ENCODE data around the gene TMPRSS11A.

TMPRSS11A gene

GRCh38 chr4:67922697-67923096, 40.6 kb downstream of the TMPRSS11A start:
- TF ChIP-seq, protein P1, sequence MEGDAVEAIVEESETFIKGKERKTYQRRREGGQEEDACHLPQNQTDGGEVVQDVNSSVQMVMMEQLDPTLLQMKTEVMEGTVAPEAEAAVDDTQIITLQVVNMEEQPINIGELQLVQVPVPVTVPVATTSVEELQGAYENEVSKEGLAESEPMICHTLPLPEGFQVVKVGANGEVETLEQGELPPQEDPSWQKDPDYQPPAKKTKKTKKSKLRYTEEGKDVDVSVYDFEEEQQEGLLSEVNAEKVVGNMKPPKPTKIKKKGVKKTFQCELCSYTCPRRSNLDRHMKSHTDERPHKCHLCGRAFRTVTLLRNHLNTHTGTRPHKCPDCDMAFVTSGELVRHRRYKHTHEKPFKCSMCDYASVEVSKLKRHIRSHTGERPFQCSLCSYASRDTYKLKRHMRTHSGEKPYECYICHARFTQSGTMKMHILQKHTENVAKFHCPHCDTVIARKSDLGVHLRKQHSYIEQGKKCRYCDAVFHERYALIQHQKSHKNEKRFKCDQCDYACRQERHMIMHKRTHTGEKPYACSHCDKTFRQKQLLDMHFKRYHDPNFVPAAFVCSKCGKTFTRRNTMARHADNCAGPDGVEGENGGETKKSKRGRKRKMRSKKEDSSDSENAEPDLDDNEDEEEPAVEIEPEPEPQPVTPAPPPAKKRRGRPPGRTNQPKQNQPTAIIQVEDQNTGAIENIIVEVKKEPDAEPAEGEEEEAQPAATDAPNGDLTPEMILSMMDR (IDR thresholded peaks at IDR 0.05; ENCODE audit: insufficient read depth, low read depth, low read length, missing control alignments) = no peak
- DNase-seq (ENCODE audit: low read depth) = peak; percentile 77
- H3K4me3 ChIP-seq (ENCODE audit: low read length) = no peak overlapping the region

DNA sequence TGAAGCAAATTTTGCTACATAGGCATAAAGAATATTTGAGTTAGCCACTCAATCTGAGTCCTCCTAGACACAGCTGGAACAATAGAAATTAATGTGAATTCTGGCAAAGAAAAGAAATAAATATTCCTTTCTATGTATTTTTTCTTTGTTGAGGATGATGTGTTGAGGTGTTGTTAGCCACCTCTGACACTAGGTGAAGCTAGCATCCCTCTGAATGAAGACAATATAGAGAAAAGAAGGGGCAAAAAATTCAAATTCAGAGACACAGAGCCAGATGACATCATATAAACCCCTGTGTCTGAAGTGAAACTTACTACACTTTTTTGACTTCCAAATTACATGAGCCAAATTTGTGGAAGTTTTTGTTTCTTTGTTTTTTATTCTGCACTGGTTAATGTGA, 44.9 kb downstream of the TMPRSS11A start:
- DNase-seq (ENCODE audit: low read depth) = peak; percentile 37
- H3K4me3 ChIP-seq (ENCODE audit: low read length) = no peak overlapping the region
- TF ChIP-seq, protein P1 (IDR thresholded peaks at IDR 0.05; ENCODE audit: insufficient read depth, low read depth, low read length, missing control alignments) = peak; percentile 89

GRCh38 chr4:67915400-67915966, 47.8 kb downstream of the TMPRSS11A start:
- no peak for DNase-seq (ENCODE audit: low read depth)
- TF ChIP-seq, protein P1 (IDR thresholded peaks at IDR 0.05; ENCODE audit: insufficient read depth, low read depth, low read length, missing control alignments) = no peak
- H3K4me3 ChIP-seq (ENCODE audit: low read length) = no peak overlapping the region

DNA sequence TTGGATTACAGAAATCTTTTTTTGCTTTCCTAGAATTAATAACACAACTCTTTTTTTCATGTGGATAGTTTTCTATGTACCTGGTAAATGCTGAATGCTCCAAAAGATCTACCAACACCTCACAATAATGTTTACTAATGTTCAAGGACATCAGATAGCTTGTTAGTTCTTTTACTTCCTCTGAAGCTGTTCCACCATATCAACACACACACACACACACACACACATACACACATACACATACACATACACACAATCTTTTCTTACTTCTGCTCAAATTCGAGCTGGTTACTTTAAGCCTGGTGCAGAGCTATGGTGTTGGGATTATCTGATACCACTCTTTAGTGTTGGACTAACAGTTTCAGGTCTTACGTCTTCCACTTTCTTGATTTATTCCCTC, 51.2 kb downstream of the TMPRSS11A start:
- no peak overlapping the region for H3K4me3 ChIP-seq (ENCODE audit: low read length)
- DNase-seq (ENCODE audit: low read depth) = no peak
- TF ChIP-seq, protein P1 (IDR thresholded peaks at IDR 0.05; ENCODE audit: insufficient read depth, low read depth, low read length, missing control alignments) = no peak

DNA sequence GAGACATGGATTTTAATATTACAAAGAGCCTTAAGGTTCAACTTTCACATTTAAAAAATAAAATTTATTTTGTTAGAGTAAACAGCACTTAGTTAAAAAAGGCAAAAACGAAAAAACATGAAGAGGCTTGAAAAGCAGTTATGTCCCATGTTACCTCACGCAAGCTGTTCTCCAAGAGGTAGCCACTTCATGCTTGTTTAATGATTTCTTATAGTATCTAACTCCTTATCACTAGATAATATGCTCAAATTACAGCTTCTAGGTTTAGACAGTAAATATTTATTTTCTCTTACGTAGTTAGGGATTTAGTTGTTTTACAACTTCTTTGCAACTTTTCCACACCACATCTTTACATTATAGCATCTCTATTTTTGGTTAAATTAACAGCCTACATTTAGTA, 51.7 kb downstream of the TMPRSS11A start:
- TF ChIP-seq, protein P1 (IDR thresholded peaks at IDR 0.05; ENCODE audit: insufficient read depth, low read depth, low read length, missing control alignments) = no peak
- no peak overlapping the region for H3K4me3 ChIP-seq (ENCODE audit: low read length)
- no peak for DNase-seq (ENCODE audit: low read depth)

GRCh38 chr4:67911141-67911540, 52.2 kb downstream of the TMPRSS11A start:
- H3K4me3 ChIP-seq (ENCODE audit: low read length) = no peak overlapping the region
- TF ChIP-seq, protein P1 (IDR thresholded peaks at IDR 0.05; ENCODE audit: insufficient read depth, low read depth, low read length, missing control alignments) = no peak
- no peak for DNase-seq (ENCODE audit: low read depth)

DNA sequence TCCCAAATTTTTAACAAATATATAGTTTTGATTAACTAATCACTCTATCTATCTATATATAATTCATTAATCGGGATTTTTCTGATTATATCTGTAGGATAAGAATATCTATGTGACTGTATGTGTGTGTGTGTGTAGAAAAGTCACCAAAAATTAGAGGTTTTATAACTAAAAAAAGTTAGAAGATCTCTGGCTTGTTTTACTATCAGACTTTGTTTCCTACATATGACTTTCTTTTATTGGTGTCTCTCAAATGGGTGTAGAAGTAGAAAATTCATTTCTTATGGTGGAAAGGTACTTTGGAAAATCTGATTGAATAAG, 52.7 kb downstream of the TMPRSS11A start:
- DNase-seq (ENCODE audit: low read depth) = no peak
- H3K4me3 ChIP-seq (ENCODE audit: low read length) = no peak overlapping the region
- TF ChIP-seq, protein P1 (IDR thresholded peaks at IDR 0.05; ENCODE audit: insufficient read depth, low read depth, low read length, missing control alignments) = no peak
